ENCODE measurements around the gene JAML. TPM values are rescaled to one million over a fixed set of nuclear protein-coding genes. Genes with fewer than 3 reads are reported as not detected.

The JAML gene
- total RNA-seq, 1 donor, result not detected

- Histone ChIP-seq H2AFZ (ENCODE audit: low read length) (no peak overlapping the region), H3K36me3 (ENCODE audit: insufficient read depth, low read length) (no peaks in the 10 kb centered on the region), H3K4me2 (ENCODE audit: insufficient read depth, low read length) (no peak overlapping the region), H3K9me3 (ENCODE audit: low read depth, low read length) (no peaks in the 10 kb centered on the region), H3K27me3 (ENCODE audit: insufficient read depth, low read length) (peaks cover 4% of the 10 kb centered on the region), H3K27ac (ENCODE audit: low read depth, low read length) (no peak overlapping the region), H3K4me3 (ENCODE audit: insufficient read depth, low read length) (no peak overlapping the region), H3K4me1 (ENCODE audit: insufficient read depth, low read length) (no peaks in the 10 kb centered on the region), H3K79me2 (ENCODE audit: insufficient read depth, low read length) (no peaks in the 10 kb centered on the region), H4K20me1 (ENCODE audit: insufficient read depth, low read length) (no peaks in the 10 kb centered on the region)
- DNase-seq (ENCODE audit: insufficient read length, low spot score, missing footprints), result no peak
- no peak for TF ChIP-seq CTCF (IDR thresholded peaks at IDR 0.05; ENCODE audit: extremely low read depth, low read depth, low read length)
Observed at GRCh38 chr11:118239509-118240205, 14.8 kb upstream of the JAML start.

GRCh38 chr11:118238929-118239328 lies 14.1 kb upstream of the JAML start:
- Histone ChIP-seq H3K27ac (ENCODE audit: low read depth, low read length) (no peak overlapping the region), H3K27me3 (ENCODE audit: insufficient read depth, low read length) (peaks cover 4% of the 10 kb centered on the region), H3K79me2 (ENCODE audit: insufficient read depth, low read length) (no peaks in the 10 kb centered on the region), H3K36me3 (ENCODE audit: insufficient read depth, low read length) (no peaks in the 10 kb centered on the region), H3K4me1 (ENCODE audit: insufficient read depth, low read length) (no peaks in the 10 kb centered on the region), H3K4me2 (ENCODE audit: insufficient read depth, low read length) (no peak overlapping the region), H3K4me3 (ENCODE audit: insufficient read depth, low read length) (no peak overlapping the region), H4K20me1 (ENCODE audit: insufficient read depth, low read length) (no peaks in the 10 kb centered on the region), H2AFZ (ENCODE audit: low read length) (no peak overlapping the region), H3K9me3 (ENCODE audit: low read depth, low read length) (no peaks in the 10 kb centered on the region)
- TF ChIP-seq CTCF (IDR thresholded peaks at IDR 0.05; ENCODE audit: extremely low read depth, low read depth, low read length), result no peak
- no peak for DNase-seq (ENCODE audit: insufficient read length, low spot score, missing footprints)

- no peak for DNase-seq (ENCODE audit: insufficient read length, low spot score, missing footprints)
- Histone ChIP-seq H4K20me1 (ENCODE audit: insufficient read depth, low read length) (no peaks in the 10 kb centered on the region), H3K4me2 (ENCODE audit: insufficient read depth, low read length) (no peak overlapping the region), H3K4me1 (ENCODE audit: insufficient read depth, low read length) (no peaks in the 10 kb centered on the region), H3K4me3 (ENCODE audit: insufficient read depth, low read length) (no peak overlapping the region), H2AFZ (ENCODE audit: low read length) (no peak overlapping the region), H3K36me3 (ENCODE audit: insufficient read depth, low read length) (no peaks in the 10 kb centered on the region), H3K9me3 (ENCODE audit: low read depth, low read length) (no peaks in the 10 kb centered on the region), H3K27me3 (ENCODE audit: insufficient read depth, low read length) (peaks cover 4% of the 10 kb centered on the region), H3K79me2 (ENCODE audit: insufficient read depth, low read length) (no peaks in the 10 kb centered on the region), H3K27ac (ENCODE audit: low read depth, low read length) (no peak overlapping the region)
- no peak for TF ChIP-seq CTCF (IDR thresholded peaks at IDR 0.05; ENCODE audit: extremely low read depth, low read depth, low read length)
Observed at GRCh38 chr11:118238421-118238820, 13.6 kb upstream of the JAML start.

GRCh38 chr11:118236170-118236569 lies 11.4 kb upstream of the JAML start:
- Histone ChIP-seq H3K4me1 (ENCODE audit: insufficient read depth, low read length) (no peaks in the 10 kb centered on the region), H3K4me3 (ENCODE audit: insufficient read depth, low read length) (no peak overlapping the region), H4K20me1 (ENCODE audit: insufficient read depth, low read length) (no peaks in the 10 kb centered on the region), H3K36me3 (ENCODE audit: insufficient read depth, low read length) (no peaks in the 10 kb centered on the region), H2AFZ (ENCODE audit: low read length) (no peak overlapping the region), H3K4me2 (ENCODE audit: insufficient read depth, low read length) (no peak overlapping the region), H3K79me2 (ENCODE audit: insufficient read depth, low read length) (no peaks in the 10 kb centered on the region), H3K9me3 (ENCODE audit: low read depth, low read length) (no peaks in the 10 kb centered on the region), H3K27me3 (ENCODE audit: insufficient read depth, low read length) (peaks cover 5% of the 10 kb centered on the region), H3K27ac (ENCODE audit: low read depth, low read length) (no peak overlapping the region)
- DNase-seq (ENCODE audit: insufficient read length, low spot score, missing footprints), result no peak
- TF ChIP-seq CTCF (IDR thresholded peaks at IDR 0.05; ENCODE audit: extremely low read depth, low read depth, low read length), result no peak

Data from osteoblast (primary cell).